SK-N-MC (cell line): ENCODE measurements around the gene SPARCL1.

Experiments
- EZH2 ChIP-seq: fragments of 200-600 bp; sonication (generic); IDR thresholded peaks from one replicate; pipeline ENCODE4 v1.6.1; 2017; ENCODE audit warnings: antibody characterized with exemption
- POLR2AphosphoS5 ChIP-seq: IDR thresholded peaks from 2 replicates; pipeline ENCODE4 v1.6.1; 2012; ENCODE audit warnings: mild to moderate bottlenecking, low read depth, low read length, borderline replicate concordance

DNA sequence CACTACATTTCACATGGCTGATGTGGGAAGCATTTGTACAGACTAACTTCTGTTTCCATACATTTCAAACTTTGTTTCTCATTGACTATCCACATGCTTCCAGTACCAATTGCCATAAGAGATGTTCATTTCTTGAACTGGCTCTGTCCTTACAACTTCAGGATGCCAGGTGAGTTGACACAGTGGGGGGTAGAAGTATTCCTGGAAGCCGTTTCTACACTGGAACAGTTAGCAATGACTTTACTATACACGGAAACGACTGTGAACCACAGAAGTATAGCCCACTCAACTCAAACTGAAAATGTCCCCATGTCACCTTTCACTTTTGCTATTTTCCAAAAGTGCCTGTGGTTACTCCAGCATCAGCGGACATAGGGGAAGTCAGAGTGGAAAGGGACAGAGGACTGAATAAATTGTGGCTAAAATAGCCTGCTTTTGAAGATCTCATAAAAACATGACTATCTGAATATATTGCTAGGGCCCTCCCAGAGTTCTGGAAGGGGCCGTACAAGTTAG is 41.2 kb upstream of the SPARCL1 start:
- no peak for TF ChIP-seq POLR2AphosphoS5
- TF ChIP-seq EZH2 = no peak
